ENCODE data around the gene LDB2. TPM values are rescaled to one million over a fixed set of nuclear protein-coding genes. Genes with fewer than 3 reads are reported as not detected.

LDB2 gene
- total and polyA plus RNA-seq, 2 donors (not counting 1 experiment from before 2014, with no cell fraction given) = 41.6 to 78.3 TPM

DNA sequence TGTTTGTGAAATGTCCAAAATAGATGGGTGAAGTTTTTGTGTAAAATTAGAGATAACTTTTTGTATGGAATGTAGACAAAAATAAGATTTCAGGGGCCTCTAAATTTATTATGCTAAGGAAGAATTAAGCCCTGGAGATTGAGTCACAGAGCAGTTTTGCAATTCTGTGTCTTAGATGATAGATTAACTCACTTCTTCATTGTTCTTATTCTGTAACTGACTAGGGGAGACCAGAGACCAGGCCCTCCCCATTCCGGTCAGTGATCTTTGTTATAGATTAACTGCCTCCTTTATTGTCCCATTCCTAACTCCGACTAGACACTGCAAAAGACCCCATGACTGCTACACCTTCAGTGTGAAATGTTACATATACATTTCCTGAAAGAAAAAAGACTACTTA is 433.8 kb downstream of the LDB2 start:
- H3K27me3 ChIP-seq (ENCODE audit: control insufficient read depth, insufficient read depth, low read length) = peaks cover 2% of the 10 kb centered on the region
- H3K27ac ChIP-seq (ENCODE audit: insufficient read depth, low read length) = no peak overlapping the region
- no peaks in the 10 kb centered on the region for H3K36me3 ChIP-seq (ENCODE audit: control insufficient read depth, insufficient read depth, low read length)
- DNase-seq (ENCODE audit: low read depth in 2 of 2) = peak in 1 of 2 donors; percentile 33
- no peak overlapping the region for H2AFZ ChIP-seq (ENCODE audit: low read length)
- no peaks in the 10 kb centered on the region for H4K20me1 ChIP-seq (ENCODE audit: control insufficient read depth, extremely low read depth, insufficient read depth, low read length)
- TF ChIP-seq EZH2 (IDR thresholded peaks at IDR 0.05; ENCODE audit: low read length, missing control alignments) = no peak
- TF ChIP-seq, protein P1, sequence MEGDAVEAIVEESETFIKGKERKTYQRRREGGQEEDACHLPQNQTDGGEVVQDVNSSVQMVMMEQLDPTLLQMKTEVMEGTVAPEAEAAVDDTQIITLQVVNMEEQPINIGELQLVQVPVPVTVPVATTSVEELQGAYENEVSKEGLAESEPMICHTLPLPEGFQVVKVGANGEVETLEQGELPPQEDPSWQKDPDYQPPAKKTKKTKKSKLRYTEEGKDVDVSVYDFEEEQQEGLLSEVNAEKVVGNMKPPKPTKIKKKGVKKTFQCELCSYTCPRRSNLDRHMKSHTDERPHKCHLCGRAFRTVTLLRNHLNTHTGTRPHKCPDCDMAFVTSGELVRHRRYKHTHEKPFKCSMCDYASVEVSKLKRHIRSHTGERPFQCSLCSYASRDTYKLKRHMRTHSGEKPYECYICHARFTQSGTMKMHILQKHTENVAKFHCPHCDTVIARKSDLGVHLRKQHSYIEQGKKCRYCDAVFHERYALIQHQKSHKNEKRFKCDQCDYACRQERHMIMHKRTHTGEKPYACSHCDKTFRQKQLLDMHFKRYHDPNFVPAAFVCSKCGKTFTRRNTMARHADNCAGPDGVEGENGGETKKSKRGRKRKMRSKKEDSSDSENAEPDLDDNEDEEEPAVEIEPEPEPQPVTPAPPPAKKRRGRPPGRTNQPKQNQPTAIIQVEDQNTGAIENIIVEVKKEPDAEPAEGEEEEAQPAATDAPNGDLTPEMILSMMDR (conservative IDR thresholded peaks at IDR 0.05 in 1 of 2, IDR thresholded peaks at IDR 0.05 in 1 of 2; ENCODE audit: low read depth in 1 of 2, low read length in 2 of 2) = no peak
- H3K4me3 ChIP-seq (replicated peaks in 1 of 4; ENCODE audit: control extremely low read depth in 1 of 4, insufficient read depth in 1 of 4, low read depth in 3 of 4, low read length in 4 of 4) = no peak overlapping the region
- no peaks in the 10 kb centered on the region for H3K9me3 ChIP-seq (ENCODE audit: control insufficient read depth, insufficient read depth, low read depth, low read length)
- H3K79me2 ChIP-seq (ENCODE audit: control insufficient read depth, insufficient read depth, low read length) = no peaks in the 10 kb centered on the region
- H3K4me1 ChIP-seq (ENCODE audit: control insufficient read depth, extremely low read depth, insufficient read depth, low read length) = no peaks in the 10 kb centered on the region
- no peak overlapping the region for H3K9ac ChIP-seq (ENCODE audit: insufficient read depth, low read length)
- H3K4me2 ChIP-seq (ENCODE audit: extremely low read depth, insufficient read depth, low read length) = no peak overlapping the region

DNA sequence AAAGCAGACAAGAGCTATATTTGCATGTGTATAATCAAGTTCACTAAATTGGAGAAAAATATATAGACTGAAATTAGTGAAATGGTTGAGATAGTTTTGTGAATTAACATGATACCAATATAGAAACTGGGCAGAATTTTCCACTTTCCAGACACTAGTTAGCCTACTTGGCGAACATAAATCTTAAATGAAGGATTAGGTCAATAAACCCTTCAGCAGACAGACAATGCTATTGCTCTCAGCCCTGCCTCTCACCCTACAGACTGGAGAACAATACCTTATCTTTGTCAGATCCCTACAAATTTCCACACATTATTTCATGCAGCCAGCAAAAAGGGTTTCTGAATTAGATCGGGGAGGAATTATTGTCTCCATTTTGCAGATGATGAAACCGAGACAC is 435.8 kb downstream of the LDB2 start:
- Histone ChIP-seq H2AFZ (ENCODE audit: low read length) (no peak overlapping the region), H4K20me1 (ENCODE audit: control insufficient read depth, extremely low read depth, insufficient read depth, low read length) (no peaks in the 10 kb centered on the region), H3K79me2 (ENCODE audit: control insufficient read depth, insufficient read depth, low read length) (no peaks in the 10 kb centered on the region), H3K4me3 (replicated peaks in 1 of 4; ENCODE audit: control extremely low read depth in 1 of 4, insufficient read depth in 1 of 4, low read depth in 3 of 4, low read length in 4 of 4) (no peak overlapping the region), H3K4me1 (ENCODE audit: control insufficient read depth, extremely low read depth, insufficient read depth, low read length) (no peaks in the 10 kb centered on the region), H3K9ac (ENCODE audit: insufficient read depth, low read length) (no peak overlapping the region), H3K9me3 (ENCODE audit: control insufficient read depth, insufficient read depth, low read depth, low read length) (no peaks in the 10 kb centered on the region), H3K27ac (ENCODE audit: insufficient read depth, low read length) (no peak overlapping the region), H3K36me3 (ENCODE audit: control insufficient read depth, insufficient read depth, low read length) (no peaks in the 10 kb centered on the region), H3K27me3 (ENCODE audit: control insufficient read depth, insufficient read depth, low read length) (peaks cover 2% of the 10 kb centered on the region), H3K4me2 (ENCODE audit: extremely low read depth, insufficient read depth, low read length) (no peak overlapping the region)
- TF ChIP-seq, protein P1 (conservative IDR thresholded peaks at IDR 0.05 in 1 of 2, IDR thresholded peaks at IDR 0.05 in 1 of 2; ENCODE audit: low read depth in 1 of 2, low read length in 2 of 2) = no peak
- DNase-seq (ENCODE audit: low read depth in 2 of 2) = no peak

DNA sequence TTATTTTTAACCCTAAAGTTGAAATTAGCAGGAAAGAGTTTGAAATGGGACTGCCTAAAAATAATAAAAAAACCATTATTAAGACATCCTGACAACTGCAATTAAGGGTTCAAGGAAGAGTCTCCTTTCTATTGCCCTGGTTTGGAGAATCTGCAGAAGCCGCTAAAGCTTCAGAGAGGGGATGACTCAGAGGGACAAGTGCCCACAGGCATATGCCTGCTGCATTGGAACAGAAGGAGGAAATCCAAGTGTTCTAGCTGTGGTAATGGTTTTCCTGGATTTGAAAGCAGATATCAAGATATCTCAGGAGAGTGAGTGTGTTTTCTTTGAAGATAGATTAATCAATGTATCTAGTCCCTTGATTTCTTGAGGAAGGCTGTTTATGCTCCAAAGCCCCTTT is 437.1 kb downstream of the LDB2 start:
- H3K4me1 ChIP-seq (ENCODE audit: control insufficient read depth, extremely low read depth, insufficient read depth, low read length) = no peaks in the 10 kb centered on the region
- TF ChIP-seq, protein P1 (conservative IDR thresholded peaks at IDR 0.05 in 1 of 2, IDR thresholded peaks at IDR 0.05 in 1 of 2; ENCODE audit: low read depth in 1 of 2, low read length in 2 of 2) = no peak
- TF ChIP-seq EZH2 (IDR thresholded peaks at IDR 0.05; ENCODE audit: low read length, missing control alignments) = no peak
- no peak overlapping the region for H3K4me2 ChIP-seq (ENCODE audit: extremely low read depth, insufficient read depth, low read length)
- no peak overlapping the region for H3K9ac ChIP-seq (ENCODE audit: insufficient read depth, low read length)
- no peaks in the 10 kb centered on the region for H3K36me3 ChIP-seq (ENCODE audit: control insufficient read depth, insufficient read depth, low read length)
- H3K27ac ChIP-seq (ENCODE audit: insufficient read depth, low read length) = no peak overlapping the region
- H3K79me2 ChIP-seq (ENCODE audit: control insufficient read depth, insufficient read depth, low read length) = no peaks in the 10 kb centered on the region
- peak in 1 of 2 donors; percentile 51 for DNase-seq (ENCODE audit: low read depth in 2 of 2)
- peaks cover 2% of the 10 kb centered on the region for H3K27me3 ChIP-seq (ENCODE audit: control insufficient read depth, insufficient read depth, low read length)
- no peak overlapping the region for H3K4me3 ChIP-seq (replicated peaks in 1 of 4; ENCODE audit: control extremely low read depth in 1 of 4, insufficient read depth in 1 of 4, low read depth in 3 of 4, low read length in 4 of 4)
- H2AFZ ChIP-seq (ENCODE audit: low read length) = no peak overlapping the region
- no peaks in the 10 kb centered on the region for H4K20me1 ChIP-seq (ENCODE audit: control insufficient read depth, extremely low read depth, insufficient read depth, low read length)
- H3K9me3 ChIP-seq (ENCODE audit: control insufficient read depth, insufficient read depth, low read depth, low read length) = no peaks in the 10 kb centered on the region
